K562 (cell line): ENCODE measurements around the gene PTK6. TPM values are rescaled to one million over a fixed set of nuclear protein-coding genes. Genes with fewer than 3 reads are reported as not detected.
A peak's percentile ranks its signal among the peaks of the same experiment; 100 is the strongest.

Experiments used
- ATAC-seq: fragments of 200-7000 bp; cut with Tn5 transposase; 3 replicates; pipeline ENCODE4 v1.9.1; 2020; ENCODE audit warnings: moderate library complexity
- BruUV-seq: library from RNA; stranded (reverse); fragments of 400-500 nt; replicated peaks from 2 replicates; lab custom pipeline; 2021; lab: Mats Ljungman, UMichigan
- CTCF ChIA-PET: fragments of 300-600 bp; formaldehyde crosslinking; extraction: SDS; loops from one replicate; lab custom pipeline; 2021; ENCODE audit warnings: low intra/inter-chr PET ratio; lab: Yijun Ruan, JAX
- POLR2A ChIA-PET: fragments of 300-600, 350-650 bp; sonication (Branson Sonifier 250); formaldehyde crosslinking; extraction: SDS; loops from one replicate; lab custom pipeline; 2021; ENCODE audit warnings: antibody characterized with exemption, inconsistent platforms; lab: Yijun Ruan, JAX
- DNase-seq, 4 experiments: peaks; one replicate each; pipeline versions ENCODE4 v3.0.0 to v3.0.0-alpha.2; 2011 to 2018; ENCODE audit warnings: low spot score in 3 of 4, mixed read lengths in 3 of 4; ENCODE audit errors: extremely low read depth in 1 of 4
- FAIRE-seq: peaks from 2 replicates; lab custom pipeline; 2011; peaks lifted over from hg19 to GRCh38; lab: Jason Lieb, UNC
- H2AFZ ChIP-seq: 2 replicates; pipeline ENCODE4 v1.6.0; 2011; ENCODE audit warnings: low read depth, low read length, control low read depth, inconsistent platforms
- H3K27ac ChIP-seq: fragments of 200-600 bp; 3 replicates; pipeline ENCODE4 v1.8.0; 2011; ENCODE audit warnings: low read depth, mild to moderate bottlenecking, control low read depth, inconsistent platforms, low read length, moderate library complexity, mixed read lengths; ENCODE audit errors: extremely low read depth
- H3K27me3 ChIP-seq, 2 experiments: fragments of 300-600 bp in 1 of 2; 2 replicates in 1 of 2; 3 replicates in 1 of 2; pipeline versions ENCODE4 v1.6.0 to v1.8.0; 2011; ENCODE audit warnings: inconsistent platforms in 2 of 2, low read length in 2 of 2, mild to moderate bottlenecking in 1 of 2, mixed read lengths in 1 of 2, moderate library complexity in 1 of 2; ENCODE audit not compliant: control insufficient read depth in 2 of 2, insufficient read depth in 2 of 2
- H3K36me3 ChIP-seq: fragments of 300-600 bp; 3 replicates; pipeline ENCODE4 v1.8.0; 2011; ENCODE audit warnings: mild to moderate bottlenecking, low read length, inconsistent platforms; ENCODE audit not compliant: control insufficient read depth, insufficient read depth
- H3K4me1 ChIP-seq, 2 experiments: fragments of 200-600 bp in 1 of 2; replicated peaks in 1 of 2; 2 replicates in 1 of 2; 3 replicates in 1 of 2; pipeline versions ENCODE4 v1.5.1 to v1.8.0; 2011; ENCODE audit warnings: inconsistent platforms in 2 of 2, low read length in 2 of 2, mild to moderate bottlenecking in 1 of 2, mixed read lengths in 1 of 2, moderate library complexity in 1 of 2; ENCODE audit not compliant: control insufficient read depth in 2 of 2, insufficient read depth in 2 of 2
- H3K4me2 ChIP-seq: 2 replicates; pipeline ENCODE4 v1.6.1; 2011; ENCODE audit warnings: low read length, control low read depth, inconsistent platforms, mixed read lengths; ENCODE audit not compliant: insufficient read depth
- H3K4me3 ChIP-seq: fragments of 200-600 bp; sonication (generic), shearing (Covaris generic); 2 replicates; pipeline ENCODE4 v1.5.1; 2016; ENCODE audit warnings: control low read depth, inconsistent platforms
- H3K79me2 ChIP-seq: fragments of 200-600 bp; 3 replicates; pipeline ENCODE4 v1.8.0; 2011; ENCODE audit warnings: low read length, inconsistent platforms; ENCODE audit not compliant: control insufficient read depth, insufficient read depth
- H3K9ac ChIP-seq, 2 experiments: 2 replicates each; pipeline versions ENCODE4 v1.6.0 to v1.6.1; 2011; ENCODE audit warnings: low read depth in 2 of 2, low read length in 2 of 2, control low read depth in 1 of 2, inconsistent platforms in 1 of 2, mild to moderate bottlenecking in 1 of 2, mixed read lengths in 1 of 2; ENCODE audit not compliant: insufficient read depth in 1 of 2
- H3K9me1 ChIP-seq: one replicate; pipeline ENCODE4 v1.6.0; 2011; ENCODE audit warnings: inconsistent platforms, mild to moderate bottlenecking, low read length, moderate library complexity; ENCODE audit not compliant: control insufficient read depth, insufficient read depth
- H3K9me3 ChIP-seq: replicated peaks from 2 replicates; pipeline ENCODE4 v1.5.1; 2011; ENCODE audit warnings: low read depth, low read length, inconsistent platforms; ENCODE audit not compliant: control insufficient read depth, insufficient read depth
- H4K20me1 ChIP-seq: replicated peaks from 2 replicates; pipeline ENCODE4 v1.6.1; 2011; ENCODE audit warnings: low read length, inconsistent platforms, mixed read lengths; ENCODE audit not compliant: control insufficient read depth, insufficient read depth
- BCOR ChIP-seq: fragments of 450-650 bp; IDR thresholded peaks from 2 replicates; pipeline ENCODE4 v1.6.1; 2016
- FOXM1 ChIP-seq, 2 experiments: fragments of 450-650 bp in 1 of 2; sonication (generic) in 1 of 2; formaldehyde crosslinking in 1 of 2; IDR thresholded peaks; 2 replicates each; pipeline versions ENCODE4 v1.6.1 to v1.9.0; 2017 to 2022; ENCODE audit warnings: low read depth in 2 of 2, mild to moderate bottlenecking in 2 of 2, missing genetic modification reagents in 1 of 2, moderate library complexity in 1 of 2
- GATAD2A ChIP-seq: fragments of 450-650 bp; IDR thresholded peaks from 2 replicates; pipeline ENCODE4 v1.6.1; 2017
- NFIC ChIP-seq: fragments of 450-650 bp; IDR thresholded peaks from 2 replicates; pipeline ENCODE4 v1.6.1; 2017; ENCODE audit warnings: mild to moderate bottlenecking, inconsistent platforms
- PPARD ChIP-seq: fragments of 250-450 bp; sonication (Bioruptor Pico); IDR thresholded peaks from 2 replicates; pipeline ENCODE4 v1.8.0; 2022; ENCODE audit warnings: inconsistent platforms, mild to moderate bottlenecking, moderate library complexity
- PTBP1 ChIP-seq: fragments of 200-400 bp; formaldehyde crosslinking; IDR thresholded peaks from 2 replicates; pipeline ENCODE4 v1.6.1; 2017; ENCODE audit warnings: low read depth, low read length
- SAFB ChIP-seq: fragments of 200-400 bp; formaldehyde crosslinking; IDR thresholded peaks from 2 replicates; pipeline ENCODE4 v1.6.1; 2017; ENCODE audit warnings: low read depth, low read length, borderline replicate concordance
- SAFB2 ChIP-seq: fragments of 200-400 bp; formaldehyde crosslinking; IDR thresholded peaks from 2 replicates; pipeline ENCODE4 v1.6.1; 2018; ENCODE audit warnings: borderline replicate concordance, low read length, low read depth, moderate library complexity; ENCODE audit not compliant: severe bottlenecking
- XRCC5 ChIP-seq: fragments of 200-400 bp; formaldehyde crosslinking; IDR thresholded peaks from 2 replicates; pipeline ENCODE4 v1.6.1; 2017; ENCODE audit warnings: low read depth, mild to moderate bottlenecking, low read length
- ZFP36 ChIP-seq: fragments of 150-350 bp; IDR thresholded peaks from 2 replicates; pipeline ENCODE4 v1.6.1; 2018; ENCODE audit warnings: low read length, low read depth; ENCODE audit not compliant: partially characterized antibody
- ZNF217 ChIP-seq: sonication (generic); formaldehyde crosslinking; IDR thresholded peaks from 2 replicates; pipeline ENCODE4 v1.8.0; 2022; ENCODE audit warnings: mild to moderate bottlenecking, missing genetic modification reagents
- ZNF318 ChIP-seq, 2 experiments: fragments of 450-650 bp; IDR thresholded peaks; 2 replicates each; pipeline ENCODE4 v1.6.1; 2016; ENCODE audit warnings: mild to moderate bottlenecking in 2 of 2, borderline replicate concordance in 1 of 2, low read depth in 1 of 2, moderate library complexity in 1 of 2
- WGBS: fragments of 100-300 bp; shearing (Covaris generic); methylation state at CpG from one replicate; pipeline ENCODE4 v1.1.6; 2016; ENCODE audit warnings: low coverage, mixed read lengths; ENCODE audit not compliant: insufficient coverage; ENCODE audit errors: missing lambda C conversion rate; 5-methylcytosine and 5-hydroxymethylcytosine counted together
- in situ Hi-C: fragments of 300-500 bp; cut with MboI; formaldehyde crosslinking; loops from 4 replicates; pipeline ENCODE4 v1.15.0; 2018; ENCODE audit warnings: inconsistent platforms, mixed read lengths
- intact Hi-C: fragments of 100-400 bp; cut with micrococcal nuclease; formaldehyde crosslinking; loops from 2 replicates; pipeline ENCODE4 v1.14.2; 2022
- polyA plus RNA-seq, 8 experiments: library from polyadenylated mRNA; depleted of rRNA in 4 of 8; stranded (reverse) in 5 of 8; unstranded in 3 of 8; fragments of >200 nt; fragmentation: Nextera tagmentation in 2 of 8; fragmentation: Illumina TruSeq in 1 of 8; extraction: Ambion mirVana in 2 of 8; extraction: Trizol in 1 of 8; gene quantifications; 2 replicates each; pipeline versions ENCODE4 v1.2.1 to v1.2.3, GENCODE V29; 2011 to 2014; ENCODE audit warnings: inconsistent platforms in 1 of 8, missing spikeins in 1 of 8
- total RNA-seq, 7 experiments: library from RNA; depleted of rRNA in 6 of 7; stranded (reverse); fragments of >200 nt in 6 of 7; fragmentation: Illumina TruSeq in 2 of 7; extraction: Trizol in 2 of 7; gene quantifications; 2 replicates each; pipeline versions ENCODE4 v1.2.1 to v1.2.3, GENCODE V29; 2011 to 2021; ENCODE audit warnings: low replicate concordance in 1 of 7

PTK6 gene
- total and polyA plus RNA-seq, 9 of the 15 experiments (the other 6 are each of a cell fraction or from before 2014, with no cell fraction given): 0.07 TPM; not detected in 8

GRCh38 chr20:63560333-63560805 lies 23.2 kb upstream of the PTK6 start:
- FAIRE-seq: no peak

More at GRCh38 chr20:63560333-63560805, 23.2 kb upstream of the PTK6 start:
- in situ Hi-C loops: no loop called here
- no peaks in the 10 kb centered on the region for H4K20me1 ChIP-seq
- H3K79me2 ChIP-seq: no peaks in the 10 kb centered on the region
- H3K27me3 ChIP-seq: peaks cover 0 to 17% of the 10 kb centered on the region in 2 experiments; a peak in 2 of 5 replicates
- peak overlapping the region in 1 of 2 experiments; percentile 64; a peak in 2 of 4 replicates for H3K9ac ChIP-seq
- no peak overlapping the region for H2AFZ ChIP-seq
- H3K27ac ChIP-seq: no peak overlapping the region
- intact Hi-C loops: no loop called here
- DNase-seq (no peak), ATAC-seq (no peak)
- no peaks in the 10 kb centered on the region for H3K36me3 ChIP-seq
- H3K4me3 ChIP-seq: no peak overlapping the region
- WGBS: 82% methylated on average over 12 of the region's 16 CpGs
- H3K4me2 ChIP-seq: no peak overlapping the region
- no peaks in the 10 kb centered on the region for H3K9me1 ChIP-seq
- CTCF ChIA-PET: no interaction called here
- POLR2A ChIA-PET: interaction anchor here (0.8 kb wide), 1 partner anchor 305 kb away, joined by 5 read pairs; the partner anchor contains the start of gene TPD52L2
- peaks cover 0 to 84% of the 10 kb centered on the region in 2 experiments; a peak in 2 of 5 replicates for H3K4me1 ChIP-seq
- no TSS peak for BruUV-seq
- H3K9me3 ChIP-seq: no peaks in the 10 kb centered on the region
- 0 out of 2 replicates have a peak, but pooled peaks have one; percentile 34 for TF ChIP-seq PTBP1
- TF ChIP-seq NFIC: no peak
- TF ChIP-seq SAFB: no peak
- peak; percentile 95 for TF ChIP-seq ZFP36
- no peak for TF ChIP-seq XRCC5
- TF ChIP-seq FOXM1 (IDR thresholded peaks at IDR 0.05; ENCODE audit: low read depth): no peak
- no peak for TF ChIP-seq FOXM1 (CRISPR knock-in tag; IDR thresholded peaks at IDR 0.05; ENCODE audit: low read depth)
- no peak for TF ChIP-seq PPARD (CRISPR knock-in tag)
- no peak for TF ChIP-seq GATAD2A
- TF ChIP-seq ZNF318 (IDR thresholded peaks at IDR 0.05; ENCODE audit: borderline replicate concordance in 1 of 2, low read depth in 1 of 2): no peak
- TF ChIP-seq ZNF217 (CRISPR knock-in tag): no peak
- peak; percentile 66 for TF ChIP-seq BCOR
- TF ChIP-seq SAFB2: no peak
